HG02798 (cell line): Measurements from ENCODE around the gene PIGM.
A peak's percentile ranks its signal among the peaks of the same experiment; 100 is the strongest.

ENCODE experiments used
- ATAC-seq: cut with Tn5 transposase; IDR thresholded peaks from one replicate; pipeline ENCODE4 v1.9.1; 2021; ENCODE audit warnings: mild to moderate bottlenecking; ENCODE audit not compliant: unreplicated experiment, poor library complexity

Gene PIGM

GRCh38 chr1:160031365-160032164 is at the start of gene PIGM:
Gene PIGM (minus strand): TSS chr1:160031990. CDS start chr1:160031739, 251 bp downstream.
- ATAC-seq, result peak; percentile 96

- ATAC-seq, result no peak
These were observed 49.6 kb upstream of the PIGM start, which contains the start of gene KCNJ9 for GRCh38 chr1:160081261-160081936. Gene KCNJ9 (plus strand): TSS chr1:160081538. CDS start chr1:160084031, 2,493 bp downstream.

GRCh38 chr1:160080381-160081100 is 48.8 kb upstream of the PIGM start:
- no peak for ATAC-seq

- no peak for ATAC-seq
These were observed 47.7 kb upstream of the PIGM start for GRCh38 chr1:160079448-160079847.

GRCh38 chr1:160078512-160079195 is 46.9 kb upstream of the PIGM start:
- no peak for ATAC-seq

GRCh38 chr1:160077486-160077885 is 45.7 kb upstream of the PIGM start:
- ATAC-seq, result no peak

- ATAC-seq, result no peak
These were observed 44.5 kb upstream of the PIGM start for GRCh38 chr1:160076295-160076694.

GRCh38 chr1:160075836-160076235 is 44.0 kb upstream of the PIGM start:
- ATAC-seq, result no peak

- no peak for ATAC-seq
These were observed 43.1 kb upstream of the PIGM start for GRCh38 chr1:160074865-160075264.

- ATAC-seq, result no peak
These were observed 39.5 kb upstream of the PIGM start for GRCh38 chr1:160071289-160071688.

GRCh38 chr1:160070243-160071163 is 38.7 kb upstream of the PIGM start:
- peak; percentile 51 for ATAC-seq

- ATAC-seq, result peak; percentile 5
These were observed 37.9 kb upstream of the PIGM start, which contains the start of gene KCNJ10 for GRCh38 chr1:160069460-160070231. Gene KCNJ10 (minus strand): TSS chr1:160070160. CDS start chr1:160042532, 27,628 bp downstream.

- ATAC-seq, result no peak
These were observed 36.4 kb upstream of the PIGM start for GRCh38 chr1:160068225-160068624.

- ATAC-seq, result no peak
These were observed 35.3 kb upstream of the PIGM start for GRCh38 chr1:160066829-160067745.

- ATAC-seq, result no peak
These were observed 33.0 kb upstream of the PIGM start for GRCh38 chr1:160064746-160065145.

- no peak for ATAC-seq
These were observed 32.4 kb upstream of the PIGM start for GRCh38 chr1:160064164-160064563.

- no peak for ATAC-seq
These were observed 31.4 kb upstream of the PIGM start for GRCh38 chr1:160063176-160063575.

GRCh38 chr1:160062230-160062532 is 30.4 kb upstream of the PIGM start:
- ATAC-seq, result no peak
